Measurements from ENCODE around the gene CPLX1.
"Not testable (repeated sequence)": the region's sequence is repeated elsewhere in the genome, so short reads cannot be mapped to it uniquely, and the experiment has no call there.

Gene CPLX1

DNA sequence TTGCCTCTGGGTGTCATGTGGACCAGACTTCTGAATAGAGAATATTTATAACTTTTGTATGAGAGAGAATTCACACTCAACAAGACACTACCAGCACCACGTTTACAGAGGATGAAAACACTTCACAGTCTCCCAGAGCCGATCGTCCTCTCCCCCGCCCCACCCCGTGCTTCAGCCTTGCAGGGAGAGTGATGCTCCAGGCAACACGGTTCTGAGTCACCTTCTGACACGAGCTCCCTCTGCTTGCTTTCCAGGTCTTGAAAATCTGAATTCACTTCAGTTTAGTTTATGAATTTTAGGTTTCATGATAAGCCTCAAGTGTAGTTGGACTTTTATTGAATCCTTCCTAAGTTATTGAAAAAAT is 59.8 kb downstream of the CPLX1 start:
- DNase-seq (ENCODE audit: extremely low spot score, insufficient read length, low read depth): no peak
- FAIRE-seq: no peak

DNA sequence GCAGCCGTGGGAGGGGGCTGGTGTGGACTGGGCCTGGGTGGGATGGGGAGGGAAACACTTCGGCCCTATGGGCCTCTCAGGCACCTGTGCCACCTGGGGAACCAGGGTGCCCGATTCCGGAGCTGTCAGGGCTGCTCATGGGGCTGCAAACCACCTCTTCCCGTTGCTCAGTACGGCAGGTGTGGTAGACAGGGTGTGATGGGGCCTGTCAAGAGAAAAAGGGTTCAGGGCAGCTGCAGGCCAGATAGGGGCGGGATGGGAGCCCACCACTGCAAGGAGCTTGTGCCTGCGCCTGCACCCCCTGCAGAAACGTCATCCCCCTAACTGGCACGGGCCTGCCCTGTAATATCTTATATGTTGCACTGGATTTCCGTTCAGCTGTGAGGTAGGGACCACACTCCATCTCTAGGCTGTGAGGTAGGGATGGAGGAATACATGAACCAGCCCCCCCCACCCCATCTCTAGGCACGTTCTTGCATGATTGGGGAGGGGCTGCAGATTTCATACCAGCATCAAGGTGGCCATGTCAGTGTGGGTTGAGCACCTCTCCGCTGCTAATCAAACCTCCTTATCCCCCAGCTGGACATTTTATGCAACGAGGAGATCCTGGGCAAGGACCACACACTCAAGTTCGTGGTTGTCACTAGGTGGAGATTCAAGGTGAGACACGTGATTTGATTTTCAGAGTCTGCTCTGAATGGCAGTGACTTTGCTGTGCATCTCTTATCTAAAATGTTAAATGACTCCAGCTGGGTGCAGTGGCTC is 61.3 kb downstream of the CPLX1 start:
- DNase-seq (ENCODE audit: extremely low spot score, insufficient read length, low read depth): no peak

DNA sequence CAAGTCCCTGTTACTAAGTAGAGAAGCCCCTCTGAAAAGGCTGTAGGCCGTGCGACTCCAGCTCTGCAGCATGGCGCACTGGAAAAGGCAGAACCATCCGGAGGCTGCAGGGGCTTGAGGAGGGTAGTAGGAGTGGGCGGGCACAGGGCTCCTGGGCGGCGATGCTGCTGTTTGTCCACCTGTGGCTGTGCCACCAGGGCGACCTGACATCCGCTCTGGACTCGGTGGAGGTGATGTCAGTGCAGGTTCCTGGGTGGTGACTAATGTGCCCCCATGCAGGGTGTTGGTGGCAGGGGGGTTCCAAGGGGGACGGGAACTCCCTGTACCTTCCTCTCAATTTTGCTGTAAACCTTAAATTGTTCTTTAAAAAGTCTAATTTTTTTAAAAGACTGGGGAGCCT is 62.0 kb downstream of the CPLX1 start:
- FAIRE-seq: no peak
- no peak for DNase-seq (ENCODE audit: extremely low spot score, insufficient read length, low read depth)

More for the DNA sequence above, 61.3 kb downstream of the CPLX1 start:
- FAIRE-seq: no peak

DNA sequence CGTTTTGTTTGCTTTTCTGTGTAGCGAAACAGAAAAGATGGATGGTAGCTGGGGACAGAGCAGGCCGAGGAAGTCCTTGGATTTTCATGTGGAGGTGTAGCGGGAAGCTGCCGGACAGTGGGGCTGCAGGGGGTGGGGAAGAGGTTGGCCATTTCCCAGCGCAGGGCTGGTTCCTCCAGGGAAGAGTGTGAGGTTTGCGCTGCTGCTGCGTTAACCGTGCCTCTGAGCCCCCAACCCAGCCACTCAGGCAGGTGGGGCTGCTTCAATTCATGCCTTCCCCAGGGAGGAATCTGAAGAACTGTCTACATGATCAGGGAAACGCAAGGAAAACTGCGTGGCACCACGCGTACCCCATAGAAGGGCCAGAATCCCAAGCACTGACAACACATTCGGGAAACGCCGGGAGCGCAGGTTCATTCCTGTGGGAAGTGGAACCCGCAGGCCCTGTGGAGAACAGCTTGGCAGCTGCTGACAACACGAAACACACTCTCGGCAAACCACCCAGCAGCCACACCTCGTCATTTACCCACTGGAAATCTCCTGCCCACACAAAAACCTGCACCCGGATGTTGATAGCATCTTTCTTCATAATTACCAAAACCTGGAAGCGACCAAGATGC is 62.6 kb downstream of the CPLX1 start:
- FAIRE-seq: no peak
- DNase-seq (ENCODE audit: extremely low spot score, insufficient read length, low read depth): no peak

DNA sequence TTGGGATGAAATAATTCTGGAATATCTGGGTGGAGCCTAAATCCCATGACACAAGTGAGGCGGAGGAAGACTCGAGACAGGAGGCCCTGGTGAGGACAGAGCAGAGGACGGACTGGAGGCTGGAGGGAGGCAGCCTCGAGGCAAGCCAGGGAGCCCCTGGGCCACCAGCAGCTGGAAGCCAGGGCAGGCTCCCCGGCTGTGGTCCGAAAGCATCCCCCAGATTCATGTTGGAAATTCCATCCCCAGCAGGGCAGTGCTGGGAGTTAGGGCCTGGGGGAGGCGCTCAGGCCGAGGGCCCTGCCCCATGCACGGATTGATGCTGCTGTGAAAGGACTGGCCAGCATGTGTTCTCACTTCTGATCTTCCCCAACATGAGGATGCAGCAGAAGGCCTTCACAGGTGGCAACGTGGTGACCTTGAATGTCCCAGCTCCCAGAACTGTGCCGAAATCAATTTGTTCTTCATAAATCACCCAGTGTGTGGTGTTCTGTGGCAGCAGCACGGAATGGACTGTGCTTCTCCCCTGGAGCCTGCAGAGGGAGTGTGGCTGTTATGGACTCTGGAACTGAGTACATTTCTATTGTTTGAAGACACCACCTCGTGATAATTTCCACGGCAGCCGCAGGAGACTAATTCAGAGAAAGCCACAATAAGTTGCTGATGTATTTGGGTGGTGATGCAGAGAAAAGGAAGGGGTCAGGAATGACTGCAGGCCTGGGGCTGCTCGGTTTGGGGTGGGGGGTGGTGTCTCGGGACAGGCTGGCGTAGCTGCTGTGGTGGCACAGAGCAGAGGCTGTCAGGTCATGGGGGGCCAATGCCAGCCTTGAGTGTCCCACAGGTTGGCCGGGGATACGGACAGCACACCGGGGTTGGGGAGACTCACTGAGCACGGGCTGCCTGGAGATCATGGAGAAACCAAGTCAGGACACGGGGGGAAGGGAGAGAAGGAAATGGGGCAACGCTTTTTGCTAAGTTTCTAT is 63.4 kb downstream of the CPLX1 start:
- no peak for FAIRE-seq

DNA sequence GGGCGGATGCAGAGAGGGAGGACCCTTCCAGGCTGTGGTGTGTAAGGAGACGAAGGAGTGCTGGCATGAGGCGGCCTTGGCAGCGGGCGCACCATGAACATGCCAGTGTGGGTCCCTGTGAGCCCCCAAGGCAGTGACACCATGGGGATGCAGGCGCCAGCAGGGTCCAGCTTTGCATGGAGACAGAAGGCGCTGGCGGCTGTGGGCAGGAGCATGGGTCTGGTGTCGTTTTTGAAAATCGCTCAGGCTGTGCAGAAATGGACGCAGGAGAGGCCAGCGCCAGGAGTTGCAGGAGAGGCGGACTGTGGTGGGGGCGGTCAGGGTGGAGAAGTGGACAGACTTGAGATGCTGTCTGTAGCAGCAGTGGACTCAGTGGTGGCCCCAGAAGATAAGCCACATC is 64.2 kb downstream of the CPLX1 start:
- DNase-seq (ENCODE audit: extremely low spot score, insufficient read length, low read depth): no peak
- no peak for FAIRE-seq

More for the DNA sequence above, 63.4 kb downstream of the CPLX1 start:
- no peak for DNase-seq (ENCODE audit: extremely low spot score, insufficient read length, low read depth)

DNA sequence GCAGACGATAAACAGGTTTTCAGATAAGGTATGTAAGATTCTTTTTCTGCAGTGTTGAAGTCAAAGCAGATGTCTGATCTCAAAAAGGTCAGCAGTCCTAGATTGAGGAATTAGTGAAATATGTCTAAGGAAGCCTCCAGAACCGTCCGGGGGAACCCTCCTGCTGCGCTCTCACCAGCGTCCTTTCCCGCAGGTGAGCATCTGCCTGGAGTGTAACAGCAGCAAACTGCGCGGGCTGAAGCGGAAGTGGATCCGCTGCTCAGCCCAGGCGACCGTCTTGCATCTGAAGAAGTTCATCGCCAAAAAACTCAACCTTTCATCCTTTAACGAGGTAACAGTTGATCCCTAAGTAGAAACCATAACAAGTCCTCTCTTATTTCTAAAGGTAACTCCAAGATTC is 64.8 kb downstream of the CPLX1 start:
- FAIRE-seq: no peak

DNA sequence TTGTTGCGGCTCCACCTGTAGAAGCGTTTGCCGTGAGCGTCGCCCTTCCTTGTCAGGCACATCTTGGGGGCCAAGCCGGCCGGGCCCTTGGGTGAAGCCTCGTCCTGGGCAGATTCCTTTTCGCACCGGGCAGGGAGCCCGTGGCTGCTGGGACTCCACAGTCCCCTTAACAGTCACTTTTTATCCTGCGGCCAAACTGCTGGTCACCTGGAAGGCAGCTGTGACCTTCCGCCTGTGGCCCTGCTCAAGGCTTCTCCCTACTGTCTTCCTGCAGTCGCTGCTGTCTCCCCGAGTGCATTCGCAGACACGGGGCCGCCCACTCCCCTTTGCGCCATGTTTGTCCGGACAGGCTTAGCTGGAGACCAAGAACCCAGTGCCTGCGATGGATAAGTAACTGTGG is 65.3 kb downstream of the CPLX1 start:
- FAIRE-seq (no peak), DNase-seq (ENCODE audit: extremely low spot score, insufficient read length, low read depth) (no peak)

More for the DNA sequence above, 64.8 kb downstream of the CPLX1 start:
- DNase-seq (ENCODE audit: extremely low spot score, insufficient read length, low read depth): no peak

DNA sequence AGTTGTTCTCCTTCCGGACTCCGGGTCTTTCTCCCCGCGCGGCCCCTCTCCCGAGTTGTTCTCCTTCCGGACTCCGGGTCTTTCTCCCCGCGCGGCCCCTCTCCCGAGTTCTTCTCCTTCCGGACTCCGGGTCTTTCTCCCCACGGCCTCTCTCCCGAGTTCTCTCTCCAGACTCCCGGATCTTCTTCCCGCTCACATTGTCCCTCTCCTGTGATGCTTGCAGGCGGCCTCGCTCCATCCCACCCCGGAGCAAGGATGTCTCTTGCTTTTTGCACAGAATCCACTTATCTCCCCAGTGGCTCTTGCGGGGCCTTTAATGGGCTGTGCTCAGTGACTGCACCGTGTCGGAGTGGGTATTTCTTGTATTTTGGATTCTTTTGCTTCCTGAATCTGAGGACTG is 66.1 kb downstream of the CPLX1 start:
- DNase-seq (ENCODE audit: extremely low spot score, insufficient read length, low read depth); FAIRE-seq: not testable (repeated sequence)

DNA sequence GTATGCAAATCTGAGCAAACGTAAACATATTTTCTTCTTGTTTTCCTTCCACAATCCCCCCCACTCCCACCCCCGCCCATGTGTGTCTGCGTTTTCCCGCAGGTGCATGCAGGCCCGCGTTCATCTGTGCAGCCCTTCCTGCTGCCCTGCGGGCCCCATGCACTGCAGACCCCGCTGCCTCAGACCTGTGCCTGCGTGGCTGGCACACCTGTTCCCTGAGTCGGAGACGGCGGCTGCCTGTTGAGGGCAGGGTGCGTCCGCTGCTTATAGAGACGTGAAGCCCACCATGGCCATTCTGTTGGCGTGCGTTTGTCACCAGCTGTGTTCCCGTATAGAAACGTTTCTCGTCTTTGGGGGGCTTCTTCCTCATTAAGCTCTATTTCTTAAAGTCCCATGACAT is 68.8 kb downstream of the CPLX1 start:
- DNase-seq (ENCODE audit: extremely low spot score, insufficient read length, low read depth) (no peak), FAIRE-seq (no peak)

DNA sequence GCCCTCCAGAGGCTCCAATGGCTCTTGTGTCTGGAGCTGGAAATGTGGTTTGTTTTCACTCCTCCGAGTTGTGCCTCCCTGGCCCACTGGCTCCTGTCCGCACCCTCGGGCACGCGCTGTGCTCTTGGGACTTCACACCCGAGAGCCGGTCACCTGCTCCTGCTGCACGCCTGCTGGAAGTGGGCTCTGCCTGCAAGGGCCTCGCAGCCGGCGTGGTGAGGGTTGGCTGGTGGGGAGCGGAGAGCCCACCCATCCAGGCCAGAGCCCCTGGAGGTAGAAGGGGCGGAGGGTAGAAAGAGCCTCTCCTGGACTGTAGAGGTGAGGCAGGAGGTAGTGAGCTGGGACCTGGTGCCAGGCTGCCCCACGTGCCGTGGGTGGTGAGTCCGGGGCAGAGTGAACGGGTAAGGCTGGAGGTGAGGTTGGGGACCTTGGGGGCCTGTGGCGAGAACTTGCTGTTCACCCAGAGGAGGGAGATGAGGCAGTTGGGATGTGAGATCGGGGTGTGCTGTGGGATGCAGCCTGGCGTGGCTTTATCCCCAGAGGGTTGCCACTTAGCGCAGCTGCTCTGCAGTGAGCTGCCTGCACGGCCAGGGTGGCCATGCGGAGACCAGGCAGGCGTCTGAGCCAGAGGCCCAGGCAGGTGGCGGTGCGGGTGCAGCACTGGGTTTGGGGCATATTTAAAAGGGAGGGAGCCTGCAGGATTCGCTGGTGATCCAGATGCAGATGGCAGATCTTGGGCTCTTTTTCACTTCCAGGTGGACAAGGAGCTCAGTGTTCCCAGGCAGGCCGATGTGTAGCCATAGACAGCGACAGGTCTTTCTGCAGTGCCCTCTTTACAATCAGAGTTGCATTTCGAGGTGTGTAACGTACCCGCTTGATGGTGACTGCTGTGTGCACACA is 71.5 kb downstream of the CPLX1 start:
- DNase-seq (ENCODE audit: extremely low spot score, insufficient read length, low read depth) (no peak), FAIRE-seq (no peak)

DNA sequence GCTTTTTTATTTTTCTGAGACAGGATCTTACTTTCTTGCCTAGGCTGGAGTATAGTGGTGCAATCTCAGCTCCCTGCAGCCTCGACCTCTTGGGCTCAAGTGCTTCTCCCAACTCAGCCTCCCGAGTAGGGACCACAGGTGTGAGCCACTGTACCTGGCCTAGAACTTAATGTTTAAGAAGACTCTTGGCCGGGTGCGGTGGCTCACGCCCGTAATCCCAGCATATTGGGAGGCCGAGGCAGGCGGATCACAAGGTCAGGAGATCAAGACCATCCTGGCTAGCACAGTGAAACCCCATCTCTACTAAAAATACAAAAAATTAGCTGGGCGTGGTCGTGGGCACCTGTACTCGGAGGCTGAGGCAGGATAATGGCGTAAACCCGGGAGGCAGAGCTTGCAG is 72.7 kb downstream of the CPLX1 start:
- DNase-seq (ENCODE audit: extremely low spot score, insufficient read length, low read depth); FAIRE-seq: not testable (repeated sequence)

DNA sequence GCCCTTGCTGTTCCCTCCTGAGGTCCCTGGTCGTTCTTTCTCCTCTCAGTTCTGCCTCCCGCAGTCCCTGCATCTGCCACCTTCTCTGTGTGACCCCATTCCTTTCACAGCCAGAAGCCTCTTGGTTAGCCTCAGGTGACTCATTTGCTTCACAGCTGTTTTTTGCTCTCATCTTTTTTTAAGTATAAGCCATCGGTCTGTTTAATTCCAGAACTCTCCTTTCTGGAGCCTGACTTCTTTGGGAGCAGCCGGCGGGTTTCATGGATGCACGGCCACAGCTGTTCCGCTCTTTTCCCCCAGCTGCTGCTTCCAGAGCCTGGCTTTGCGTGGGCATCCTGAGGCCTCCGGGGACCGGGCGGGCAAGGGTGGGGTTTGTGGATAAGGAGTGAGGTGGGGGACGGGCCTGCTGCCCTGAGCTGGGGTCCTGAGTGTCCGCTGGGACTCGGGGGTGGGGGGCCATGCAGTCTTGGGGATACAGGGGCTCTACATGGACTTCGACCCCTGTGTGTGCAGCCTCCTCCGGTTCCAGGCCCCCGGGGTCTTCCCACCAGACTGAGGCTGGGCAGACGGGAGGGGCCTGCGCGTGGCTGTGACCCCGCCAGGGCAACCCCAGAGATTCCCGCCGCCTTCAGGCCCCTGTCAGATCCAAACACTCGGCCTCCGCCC is 73.6 kb downstream of the CPLX1 start:
- FAIRE-seq: no peak
- DNase-seq (ENCODE audit: extremely low spot score, insufficient read length, low read depth): no peak

DNA sequence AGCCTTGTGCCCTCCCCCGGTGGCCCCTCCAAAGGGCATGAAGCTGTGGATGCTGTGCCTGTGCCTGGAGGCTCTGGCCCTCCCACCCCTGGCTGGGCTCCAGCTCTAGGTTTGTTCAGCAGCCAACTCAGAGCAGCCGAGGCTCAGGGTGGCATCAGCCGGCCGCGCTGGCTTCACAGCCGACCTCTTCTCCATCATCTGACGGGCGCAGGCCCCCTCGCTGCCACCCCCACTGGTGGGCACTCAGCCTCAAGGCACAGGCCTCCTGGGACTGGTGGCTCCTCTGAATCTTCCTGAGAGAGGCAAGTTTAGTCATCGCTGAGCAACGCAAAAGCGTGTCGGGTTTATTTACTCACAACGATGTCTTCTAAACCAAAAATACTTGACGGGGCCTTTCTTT is 74.3 kb downstream of the CPLX1 start:
- no peak for DNase-seq (ENCODE audit: extremely low spot score, insufficient read length, low read depth)
- no peak for FAIRE-seq

DNA sequence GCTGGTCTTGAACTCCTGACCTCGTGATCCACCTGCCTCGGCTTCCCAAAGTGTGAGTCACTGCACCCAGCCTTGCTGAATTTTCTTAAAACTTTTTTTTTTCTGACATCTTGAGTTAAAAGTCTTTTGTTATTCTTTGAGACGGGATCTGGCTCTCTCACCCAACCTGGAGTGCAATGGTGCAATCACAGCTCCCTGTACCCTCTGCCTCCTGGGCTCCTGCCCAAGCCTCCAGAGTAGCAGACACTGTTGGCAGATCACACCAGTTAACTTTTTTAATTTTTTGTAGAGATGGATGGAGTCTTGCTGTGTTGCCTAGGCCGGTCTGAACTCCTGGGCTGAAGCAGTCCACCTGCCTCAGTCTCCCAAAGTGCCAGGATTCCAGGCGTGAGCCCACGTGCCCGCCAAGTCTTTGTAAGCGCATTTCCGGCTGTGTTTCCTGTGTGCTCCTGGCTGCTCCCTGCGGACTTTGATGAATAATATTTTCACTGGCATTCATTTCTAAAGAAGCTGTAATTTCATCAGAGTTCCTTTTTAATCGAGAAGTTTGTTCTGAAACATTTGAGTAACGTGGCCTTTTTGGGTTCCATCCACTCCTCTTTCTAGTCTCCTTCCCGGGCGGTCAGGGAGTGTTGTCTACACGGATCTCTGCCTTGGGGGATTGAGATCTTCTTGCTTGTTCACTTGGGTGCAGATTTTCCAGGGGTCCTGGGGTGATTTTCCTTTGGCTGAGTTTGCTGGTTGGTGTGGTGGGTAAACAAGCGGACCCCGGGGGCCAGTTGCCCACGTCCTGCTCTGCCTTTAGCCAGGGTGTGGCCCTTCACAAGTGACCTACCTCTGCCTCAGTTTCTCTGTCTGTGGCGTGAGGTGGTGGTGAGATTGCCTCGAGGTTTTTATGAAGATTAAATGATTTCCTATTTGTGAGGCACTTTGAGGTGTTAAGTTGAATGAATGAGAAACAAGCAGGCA is 75.9 kb downstream of the CPLX1 start:
- FAIRE-seq (no peak), DNase-seq (ENCODE audit: extremely low spot score, insufficient read length, low read depth) (no peak)

DNA sequence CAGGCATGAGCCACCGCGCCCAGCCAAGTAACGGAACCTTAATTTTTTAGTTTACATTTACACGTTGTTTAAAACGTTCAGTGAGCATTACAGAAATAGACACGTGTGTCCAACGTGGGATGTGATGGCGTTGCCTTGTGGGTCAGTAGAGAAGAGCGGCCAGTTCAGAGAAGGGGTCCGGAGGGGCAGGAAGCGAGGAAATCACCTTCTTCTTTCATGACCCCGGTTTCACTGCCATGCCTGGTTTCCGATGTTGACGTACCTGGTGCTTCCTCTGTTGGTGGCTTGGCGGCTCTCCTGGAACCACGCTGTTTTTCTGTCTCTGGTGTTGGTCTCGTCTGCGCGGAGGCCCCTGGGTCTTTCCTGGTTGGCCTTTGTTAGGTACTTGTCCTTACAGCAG is 77.5 kb downstream of the CPLX1 start:
- DNase-seq (ENCODE audit: extremely low spot score, insufficient read length, low read depth) (no peak), FAIRE-seq (no peak)

DNA sequence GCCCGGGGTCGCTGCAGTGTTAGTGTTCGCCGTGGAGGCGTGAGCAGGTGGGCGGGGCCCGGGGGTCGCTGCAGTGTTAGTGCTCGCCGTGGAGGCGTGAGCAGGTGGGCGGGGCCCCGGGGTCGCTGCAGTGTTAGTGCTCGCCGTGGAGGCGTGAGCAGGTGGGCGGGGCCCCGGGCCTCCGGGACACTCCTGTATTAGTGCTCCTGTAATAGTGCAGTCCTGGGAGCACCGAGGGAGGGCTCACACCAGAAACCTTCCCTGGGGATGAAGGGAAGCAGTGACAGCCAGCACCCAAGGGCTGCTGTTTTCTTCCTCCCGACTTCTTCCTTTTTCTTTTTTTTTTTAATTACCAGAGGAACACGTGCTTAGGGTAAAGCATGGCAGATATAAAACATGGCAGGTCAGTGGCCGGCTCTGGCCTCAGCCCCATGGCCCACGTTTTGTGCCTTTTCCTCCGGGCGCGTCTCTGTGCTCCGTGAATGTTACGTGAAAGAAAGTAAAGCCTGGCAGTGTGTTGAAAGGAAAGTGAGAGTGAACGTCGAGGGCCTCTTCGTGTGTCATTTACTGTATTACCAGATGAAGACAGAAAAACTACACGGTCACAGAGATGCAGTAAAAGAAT is 78.3 kb downstream of the CPLX1 start:
- FAIRE-seq (no peak), DNase-seq (ENCODE audit: extremely low spot score, insufficient read length, low read depth) (no peak)

All from GM18507 (cell line).